OCI-LY3 (cell line): ENCODE measurements around the gene TRIM28.

Source experiments
- CTCF ChIP-seq: fragments of 200-600, 300-600 bp; sonication (generic); IDR thresholded peaks from 2 replicates; pipeline ENCODE4 v1.5.1; 2014; ENCODE audit warnings: antibody characterized with exemption, low read length, low read depth
- EZH2phosphoT487 ChIP-seq: fragments of 200-600 bp; shearing (Covaris generic); IDR thresholded peaks from 2 replicates; pipeline ENCODE4 v1.6.1; 2018; ENCODE audit warnings: antibody characterized with exemption, mixed run types, low read depth

GRCh38 chr19:58513213-58513693, 30.6 kb upstream of the TRIM28 start:
- TF ChIP-seq CTCF: no peak
- no peak for TF ChIP-seq EZH2phosphoT487
